GM12874 (cell line): ENCODE measurements around the gene BPTF.
"Not testable (repeated sequence)": the region's sequence is repeated elsewhere in the genome, so short reads cannot be mapped to it uniquely, and the experiment has no call there.

Experiments
- CTCF ChIP-seq: IDR thresholded peaks from 2 replicates; pipeline ENCODE4 v1.5.1; 2011; ENCODE audit warnings: low read depth, mild to moderate bottlenecking, control low read depth, low read length, moderate library complexity; ENCODE audit not compliant: insufficient read depth

The BPTF gene

GRCh38 chr17:67996301-67997171 lies 171.2 kb downstream of the BPTF start, which contains the start of gene C17orf58:
TSS of gene C17orf58 (minus strand) at chr17:67996469. CDS start at chr17:67996198, 271 bp downstream.
- TF ChIP-seq CTCF, result not testable (repeated sequence)

- no peak for TF ChIP-seq CTCF
Observed at GRCh38 chr17:67998466-67998865, 173.2 kb downstream of the BPTF start.

GRCh38 chr17:67999291-67999911 lies 174.1 kb downstream of the BPTF start:
- no peak for TF ChIP-seq CTCF

GRCh38 chr17:68004201-68004600 lies 178.9 kb downstream of the BPTF start:
- no peak for TF ChIP-seq CTCF

- no peak for TF ChIP-seq CTCF
Observed at GRCh38 chr17:68006797-68007196, 181.5 kb downstream of the BPTF start.

GRCh38 chr17:68011199-68011665 lies 185.9 kb downstream of the BPTF start:
- peak; percentile 87 for TF ChIP-seq CTCF

- TF ChIP-seq CTCF, result no peak
Observed at GRCh38 chr17:68013385-68013784, 188.1 kb downstream of the BPTF start.
